Measurements from ENCODE around the gene MPP3. TPM values are rescaled to one million over a fixed set of nuclear protein-coding genes. Genes with fewer than 3 reads are reported as not detected.
A peak's percentile ranks its signal among the peaks of the same experiment; 100 is the strongest.

The MPP3 gene
- total RNA-seq, 6 experiments from 2014 or later, result 1.3 to 2.5 (median 1.8) TPM

GRCh38 chr17:43778337-43779144 is 54.4 kb downstream of the MPP3 start, which contains the start of gene DUSP3:
TSS of gene DUSP3 (minus strand) at chr17:43778977. CDS start at chr17:43778924, 53 bp downstream.
- WGBS (ENCODE audit: insufficient coverage, low coverage, low lambda C conversion rate, missing lambda C conversion rate), result 3% methylated on average over 8 of the region's 100 CpGs
- TF ChIP-seq CTCF (IDR thresholded peaks at IDR 0.05), result no peak
- peak; percentile 97 for TF ChIP-seq POLR2A (IDR thresholded peaks at IDR 0.05)
- no peaks in the 10 kb centered on the region for H3K27me3 ChIP-seq
- H3K4me1 ChIP-seq, result peaks cover 0 to 53% (median 21%) of the 10 kb centered on the region in 4 donors
- peak within 1 kb of the TSS; percentile 100 for H3K27ac ChIP-seq
- peaks cover 0 to 14% (median 6%) of the 10 kb centered on the region in 4 donors for H3K36me3 ChIP-seq
- ATAC-seq (peak; percentile 86 to 92 (median 90)), DNase-seq (peak; percentile 98 to 99 (median 99))
- intact Hi-C loops (cut with DNase I), result no loop called here
- no peaks in the 10 kb centered on the region for H3K9me3 ChIP-seq
- H3K4me3 ChIP-seq, result peak within 1 kb of the TSS; percentile 95 to 99 (median 98)

- intact Hi-C loops (cut with DNase I), result no loop called here
- 81% methylated on average over 4 of the region's 16 CpGs for WGBS (ENCODE audit: insufficient coverage, low coverage, low lambda C conversion rate, missing lambda C conversion rate)
- H3K36me3 ChIP-seq, result peaks cover 3 to 34% (median 16%) of the 10 kb centered on the region in 4 donors
Observed at GRCh38 chr17:43774304-43775250, 58.4 kb downstream of the MPP3 start.

GRCh38 chr17:43772877-43773648 is 59.9 kb downstream of the MPP3 start:
- Histone ChIP-seq H3K4me3 (no peak overlapping the region), H3K27me3 (no peaks in the 10 kb centered on the region), H3K27ac (peak overlapping the region; percentile 59 to 95 (median 88)), H3K36me3 (peaks cover 3 to 44% (median 24%) of the 10 kb centered on the region in 4 donors), H3K4me1 (peaks cover 0 to 69% (median 31%) of the 10 kb centered on the region in 4 donors), H3K9me3 (no peaks in the 10 kb centered on the region)
- intact Hi-C loops (cut with DNase I), result no loop called here
- TF ChIP-seq CTCF (IDR thresholded peaks at IDR 0.05), result no peak
- no peak for TF ChIP-seq POLR2A (IDR thresholded peaks at IDR 0.05)
- ATAC-seq (peak; percentile 13 to 22 (median 16)), DNase-seq (peak in 1 of 3 donors; percentile 52)
- 20% methylated on average over 9 of the region's 10 CpGs for WGBS (ENCODE audit: insufficient coverage, low coverage, low lambda C conversion rate, missing lambda C conversion rate)

More at GRCh38 chr17:43774304-43775250, 58.4 kb downstream of the MPP3 start:
- Histone ChIP-seq H3K27ac (peak overlapping the region in 2 of 3 donors; percentile 34 to 95), H3K4me1 (peaks cover 0 to 66% (median 31%) of the 10 kb centered on the region in 4 donors), H3K27me3 (no peaks in the 10 kb centered on the region), H3K4me3 (no peak overlapping the region), H3K9me3 (no peaks in the 10 kb centered on the region)
- no peak for TF ChIP-seq CTCF (IDR thresholded peaks at IDR 0.05)
- no peak for TF ChIP-seq POLR2A (IDR thresholded peaks at IDR 0.05)
- DNase-seq (peak in 1 of 3 donors; percentile 53), ATAC-seq (no peak)

- H3K27ac ChIP-seq, result peak overlapping the region; percentile 57 to 95 (median 88)
- H3K4me3 ChIP-seq, result peak overlapping the region in 2 of 3 donors; percentile 6 to 21
- no peaks in the 10 kb centered on the region for H3K9me3 ChIP-seq
- intact Hi-C loops (cut with DNase I), result no loop called here
- H3K4me1 ChIP-seq, result peaks cover 0 to 62% (median 24%) of the 10 kb centered on the region in 4 donors
- TF ChIP-seq POLR2A (IDR thresholded peaks at IDR 0.05), result no peak
- no peak for TF ChIP-seq CTCF (IDR thresholded peaks at IDR 0.05)
- H3K27me3 ChIP-seq, result no peaks in the 10 kb centered on the region
- peak in 2 of 3 donors; percentile 75 to 89 for DNase-seq
- peak; percentile 54 to 78 (median 72) for ATAC-seq
- H3K36me3 ChIP-seq, result peaks cover 3 to 46% (median 24%) of the 10 kb centered on the region in 4 donors
- WGBS (ENCODE audit: insufficient coverage, low coverage, low lambda C conversion rate, missing lambda C conversion rate), result 35% methylated on average over 8 of the region's 9 CpGs
Observed at GRCh38 chr17:43771463-43771862, 61.5 kb downstream of the MPP3 start.

Data from right lobe of liver (tissue), 6 donors.